ENCODE results near the gene PRR23E. TPM values are rescaled to one million over a fixed set of nuclear protein-coding genes. Genes with fewer than 3 reads are reported as not detected.

Gene PRR23E
- total and polyA plus RNA-seq, 2 experiments from 2014 or later: not detected

GRCh38 chr3:127182431-127182830 lies 10.5 kb upstream of the PRR23E start (continued):
- TF ChIP-seq ZNF462 (CRISPR knock-in tag; IDR thresholded peaks at IDR 0.05): no peak
- TF ChIP-seq CREB1 (CRISPR knock-in tag; IDR thresholded peaks at IDR 0.05; ENCODE audit: low read depth): no peak
- no peak for TF ChIP-seq POLR2AphosphoS5 (IDR thresholded peaks at IDR 0.05; ENCODE audit: low read depth)
- no peak for TF ChIP-seq JUNB (IDR thresholded peaks at IDR 0.05; ENCODE audit: unreplicated experiment)
- no peak for TF ChIP-seq ZNF114 (CRISPR knock-in tag; IDR thresholded peaks at IDR 0.05)
- TF ChIP-seq ETS1 (IDR thresholded peaks at IDR 0.05): no peak
- no peak for TF ChIP-seq NANOG (IDR thresholded peaks at IDR 0.05; ENCODE audit: borderline replicate concordance)
- no peak for TF ChIP-seq EZH2phosphoT487 (IDR thresholded peaks at IDR 0.05; ENCODE audit: unreplicated experiment)
- TF ChIP-seq EZH2 (IDR thresholded peaks at IDR 0.05; ENCODE audit: low read depth, unreplicated experiment): no peak

All from GM23338 (cell line).